H1 (cell line): Measurements from ENCODE around the gene OSBPL5. TPM values are rescaled to one million over a fixed set of nuclear protein-coding genes. Genes with fewer than 3 reads are reported as not detected.

Experiments
- CTCF ChIA-PET: fragments of 300-600 bp; sonication (Branson Sonifier 250); formaldehyde crosslinking; loops from one replicate; lab custom pipeline; 2021; ENCODE audit not compliant: partially characterized antibody; lab: Charles Lee
- POLR2A ChIA-PET: fragments of 300-600 bp; sonication (Branson Sonifier 250); formaldehyde crosslinking; loops from one replicate; lab custom pipeline; 2021; ENCODE audit warnings: inconsistent platforms; ENCODE audit not compliant: partially characterized antibody; lab: Charles Lee
- DNase-seq, 2 experiments: peaks; one replicate each; pipeline versions ENCODE4 v3.0.0 to v3.0.0-alpha.2; 2010 to 2022; ENCODE audit warnings: low spot score in 2 of 2, low read depth in 1 of 2, mixed read lengths in 1 of 2
- FAIRE-seq: peaks from 2 replicates; lab custom pipeline; 2011; peaks lifted over from hg19 to GRCh38; lab: Jason Lieb, UNC
- H2AFZ ChIP-seq: 2 replicates; pipeline ENCODE4 v1.8.1; 2012; ENCODE audit warnings: low read length, inconsistent platforms
- H2AK5ac ChIP-seq: 2 replicates; pipeline ENCODE4 v1.6.1; 2013; ENCODE audit warnings: low read depth, low read length
- H2BK120ac ChIP-seq: replicated peaks from 2 replicates; pipeline ENCODE3; 2013; ENCODE audit warnings: low read depth, low read length, inconsistent platforms
- H2BK12ac ChIP-seq: 2 replicates; pipeline ENCODE4 v1.6.1; 2013; ENCODE audit warnings: low read depth, low read length
- H2BK15ac ChIP-seq: 2 replicates; pipeline ENCODE4 v1.6.1; 2013; ENCODE audit warnings: low read length
- H2BK20ac ChIP-seq: 2 replicates; pipeline ENCODE4 v1.6.1; 2013; ENCODE audit warnings: low read length
- H2BK5ac ChIP-seq: 2 replicates; pipeline ENCODE4 v1.6.1; 2013; ENCODE audit warnings: low read depth, low read length
- H3K14ac ChIP-seq: 2 replicates; pipeline ENCODE4 v1.6.1; 2013; ENCODE audit warnings: inconsistent platforms; ENCODE audit not compliant: insufficient read length
- H3K18ac ChIP-seq: 2 replicates; pipeline ENCODE4 v1.6.1; 2013; ENCODE audit warnings: low read length; ENCODE audit errors: extremely low read depth
- H3K23ac ChIP-seq: 2 replicates; pipeline ENCODE4 v1.6.1; 2013; ENCODE audit warnings: inconsistent platforms; ENCODE audit not compliant: insufficient read length
- H3K23me2 ChIP-seq: 2 replicates; pipeline ENCODE4 v1.6.1; 2013; ENCODE audit warnings: low read depth, low read length
- H3K27ac ChIP-seq: 2 replicates; pipeline ENCODE4 v1.6.1; 2011; ENCODE audit warnings: low read depth, low read length, inconsistent platforms
- H3K27me3 ChIP-seq, 4 experiments: replicated peaks in 1 of 4; 1 replicate in 1 of 4; 2 replicates in 3 of 4; pipeline versions ENCODE4 v1.6.1 to v1.8.1; 2011 to 2013; ENCODE audit warnings: low read length in 3 of 4, mild to moderate bottlenecking in 3 of 4, inconsistent platforms in 2 of 4, mixed read lengths in 2 of 4, moderate library complexity in 1 of 4; ENCODE audit not compliant: control insufficient read depth in 3 of 4, insufficient read depth in 3 of 4; ENCODE audit errors: extremely low read depth in 1 of 4
- H3K36me3 ChIP-seq, 4 experiments: 2 replicates each; pipeline versions ENCODE4 v1.6.1 to v1.8.1; 2011 to 2013; ENCODE audit warnings: mild to moderate bottlenecking in 4 of 4, low read length in 3 of 4, moderate library complexity in 2 of 4, control low read depth in 1 of 4, inconsistent platforms in 1 of 4; ENCODE audit not compliant: insufficient read depth in 4 of 4, control insufficient read depth in 2 of 4
- H3K4ac ChIP-seq: replicated peaks from 2 replicates; pipeline ENCODE3; 2013; ENCODE audit warnings: low read length, low read depth, mixed read lengths, inconsistent platforms; ENCODE audit not compliant: insufficient read length
- H3K4me1 ChIP-seq, 4 experiments: replicated peaks in 1 of 4; 1 replicate in 1 of 4; 2 replicates in 3 of 4; pipeline versions ENCODE4 v1.6.1 to v1.8.1; 2011 to 2013; ENCODE audit warnings: low read length in 3 of 4, inconsistent platforms in 2 of 4, mixed read lengths in 1 of 4; ENCODE audit not compliant: insufficient read depth in 4 of 4, control insufficient read depth in 3 of 4
- H3K4me2 ChIP-seq, 2 experiments: 2 replicates each; pipeline versions ENCODE4 v1.6.1 to v1.8.1; 2011 to 2013; ENCODE audit warnings: low read depth in 2 of 2, low read length in 2 of 2, control low read depth in 1 of 2, inconsistent platforms in 1 of 2, mild to moderate bottlenecking in 1 of 2; ENCODE audit not compliant: insufficient read depth in 1 of 2
- H3K4me3 ChIP-seq, 4 experiments: fragments of 200-600, 300-600 bp in 1 of 4; sonication (generic), shearing (Covaris generic), sonication (Bioruptor Twin) in 1 of 4; 2 replicates each; pipeline versions ENCODE4 v1.5.1 to v1.8.1; 2011 to 2016; ENCODE audit warnings: low read length in 4 of 4, low read depth in 3 of 4, control low read depth in 2 of 4, inconsistent platforms in 2 of 4, mild to moderate bottlenecking in 2 of 4, mixed read lengths in 1 of 4, moderate library complexity in 1 of 4; ENCODE audit not compliant: insufficient read depth in 2 of 4; ENCODE audit errors: extremely low read depth in 1 of 4
- H3K56ac ChIP-seq: replicated peaks from 2 replicates; pipeline ENCODE3; 2013; ENCODE audit warnings: low read depth, mild to moderate bottlenecking, mixed read lengths, low read length, inconsistent platforms; ENCODE audit not compliant: insufficient read length
- H3K79me1 ChIP-seq: 2 replicates; pipeline ENCODE4 v1.6.1; 2013; ENCODE audit warnings: low read depth, low read length, control low read depth
- H3K79me2 ChIP-seq, 2 experiments: 2 replicates each; pipeline versions ENCODE4 v1.6.1 to v1.8.1; 2012 to 2013; ENCODE audit warnings: low read length in 2 of 2, mild to moderate bottlenecking in 2 of 2, inconsistent platforms in 1 of 2; ENCODE audit not compliant: insufficient read depth in 2 of 2, control insufficient read depth in 1 of 2
- H3K9ac ChIP-seq, 4 experiments: replicated peaks in 1 of 4; 1 replicate in 1 of 4; 2 replicates in 3 of 4; pipeline versions ENCODE4 v1.6.1 to v1.8.1; 2011 to 2013; ENCODE audit warnings: low read depth in 3 of 4, low read length in 3 of 4, control low read depth in 2 of 4, mild to moderate bottlenecking in 2 of 4, moderate library complexity in 2 of 4, inconsistent platforms in 1 of 4; ENCODE audit errors: extremely low read depth in 1 of 4
- H3K9me3 ChIP-seq, 2 experiments: 2 replicates each; pipeline versions ENCODE4 v1.6.1 to v1.8.1; 2012 to 2013; ENCODE audit warnings: mild to moderate bottlenecking in 2 of 2, moderate library complexity in 2 of 2, control low read depth in 1 of 2, inconsistent platforms in 1 of 2, low read depth in 1 of 2, low read length in 1 of 2, mixed read lengths in 1 of 2; ENCODE audit not compliant: insufficient read depth in 2 of 2
- H4K20me1 ChIP-seq, 2 experiments: replicated peaks in 1 of 2; 2 replicates each; pipeline versions ENCODE3 to v1.8.1; 2011 to 2013; ENCODE audit warnings: inconsistent platforms in 2 of 2, low read length in 2 of 2, mild to moderate bottlenecking in 1 of 2; ENCODE audit not compliant: insufficient read depth in 2 of 2, control insufficient read depth in 1 of 2
- H4K5ac ChIP-seq: 2 replicates; pipeline ENCODE4 v1.6.1; 2013; ENCODE audit warnings: low read length, low read depth, mixed read lengths, inconsistent platforms; ENCODE audit not compliant: insufficient read length
- H4K8ac ChIP-seq: 2 replicates; pipeline ENCODE4 v1.8.0; 2013; ENCODE audit warnings: mild to moderate bottlenecking, moderate library complexity, low read length, inconsistent platforms; ENCODE audit not compliant: insufficient read depth; ENCODE audit errors: extremely low read depth
- H4K91ac ChIP-seq: replicated peaks from 2 replicates; pipeline ENCODE3; 2013; ENCODE audit warnings: low read length, mixed read lengths, inconsistent platforms; ENCODE audit not compliant: insufficient read length
- CHD2 ChIP-seq: IDR thresholded peaks from 2 replicates; pipeline ENCODE4 v1.6.1; 2012; ENCODE audit warnings: low read length, improper control_type of control experiment
- HDAC2 ChIP-seq, 2 experiments: fragments of 300-600 bp in 1 of 2; sonication (generic) in 1 of 2; IDR thresholded peaks; 2 replicates each; pipeline ENCODE4 v1.6.1; 2011 to 2012; ENCODE audit warnings: low read depth in 2 of 2, low read length in 2 of 2, mild to moderate bottlenecking in 2 of 2, moderate library complexity in 2 of 2, borderline replicate concordance in 1 of 2, inconsistent platforms in 1 of 2
- KDM4A ChIP-seq: IDR thresholded peaks from one replicate; pipeline ENCODE4 v1.7.1; 2012; ENCODE audit warnings: low read depth, mild to moderate bottlenecking, moderate library complexity, low read length, inconsistent platforms; ENCODE audit not compliant: severe bottlenecking
- RFX5 ChIP-seq: IDR thresholded peaks from 2 replicates; pipeline ENCODE4 v1.6.1; 2011; ENCODE audit warnings: low read depth, low read length, improper control_type of control experiment, borderline replicate concordance
- WGBS, 2 experiments: shearing (Covaris generic) in 1 of 2; methylation state at CpG; one replicate each; pipeline versions ENCODE4 v1.1.6 to v1.1.7; 2013 to 2015; ENCODE audit warnings: low lambda C conversion rate in 2 of 2, mixed read lengths in 2 of 2, inconsistent platforms in 1 of 2, low coverage in 1 of 2, missing lambda C conversion rate in 1 of 2; ENCODE audit not compliant: insufficient replicate concordance in 2 of 2, insufficient coverage in 1 of 2, insufficient read length in 1 of 2; ENCODE audit errors: extremely low coverage in 1 of 2, missing lambda C conversion rate in 1 of 2; 5-methylcytosine and 5-hydroxymethylcytosine counted together
- polyA plus RNA-seq, 7 experiments: library from polyadenylated mRNA; depleted of rRNA in 3 of 7; stranded (reverse) in 5 of 7; unstranded in 2 of 7; fragments of >200 nt in 5 of 7; fragments of 200-250 nt in 2 of 7; gene quantifications; 1 replicate in 5 of 7; 2 replicates in 1 of 7; 4 replicates in 1 of 7; pipeline versions ENCODE4 v1.2.1 to v1.2.3, GENCODE V29; 2011 to 2013; ENCODE audit warnings: missing spikeins in 2 of 7, mixed read lengths in 2 of 7
- total RNA-seq: library from RNA; stranded (reverse); fragmentation: NEBNext Ultra II Directional; extraction: Animal tissue kit (Norgen Biotek cat#: 25700); gene quantifications from 2 replicates; pipeline ENCODE4 v1.2.1, GENCODE V29; 2021

Gene OSBPL5
- total and polyA plus RNA-seq, 2 of the 8 experiments (the other 6 are each of a cell fraction or from before 2014, with no cell fraction given) = 3.4 to 9.9 TPM

DNA sequence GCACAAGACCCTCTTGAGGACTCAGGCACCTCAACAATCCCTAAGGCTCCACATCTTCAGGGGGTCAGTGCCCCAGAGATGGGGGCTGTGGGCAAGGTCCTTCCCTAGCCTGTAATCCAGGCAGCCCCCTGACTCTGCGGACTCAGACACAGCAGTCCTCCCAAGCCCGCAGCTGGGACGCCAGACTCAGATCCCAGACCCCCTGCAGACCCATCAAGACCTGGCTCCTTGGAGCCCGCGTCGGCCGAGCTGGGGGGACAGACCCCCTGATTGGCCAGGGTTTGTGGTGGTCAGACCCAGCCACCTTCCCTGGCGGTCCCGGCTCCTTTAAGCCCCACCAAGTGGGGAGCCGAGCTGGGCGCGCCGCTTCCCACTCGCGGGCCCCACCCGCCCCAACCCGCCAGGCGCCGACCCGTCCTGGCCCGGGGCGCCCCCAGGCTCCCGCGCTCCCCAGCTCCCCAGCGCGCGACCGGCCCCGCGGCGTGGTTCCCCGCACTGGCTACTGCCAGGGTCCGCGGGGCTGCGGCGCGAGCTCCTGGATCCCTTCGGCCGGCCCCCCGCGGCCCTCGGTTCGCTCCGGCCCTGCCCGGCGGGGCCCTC lies 458 bp downstream of the OSBPL5 start:
- Histone ChIP-seq H4K8ac (peak overlapping the region; percentile 28; the same call in 1 of the 2 replicates), H4K20me1 (peaks cover 0 to 7% of the 10 kb centered on the region in 2 experiments), H3K18ac (peak overlapping the region; percentile 48), H2BK15ac (peak overlapping the region; percentile 95; the same call in 1 of the 2 replicates), H3K79me2 (no peaks in the 10 kb centered on the region; a peak in 1 of 4 replicates), H3K56ac (no peak overlapping the region), H3K27ac (no peak overlapping the region), H4K5ac (no peak overlapping the region), H2BK5ac (no peak overlapping the region), H3K4me1 (peaks cover 8 to 34% (median 26%) of the 10 kb centered on the region in 4 experiments), H2AFZ (no peak overlapping the region), H3K79me1 (no peaks in the 10 kb centered on the region; the same call in none of the 2 replicates), H3K23ac (no peak overlapping the region), H3K9me3 (no peaks in the 10 kb centered on the region), H2BK12ac (0 out of 2 replicates have a peak overlapping the region, but pooled peaks have one; percentile 97), H3K4ac (no peak overlapping the region), H3K9ac (no peak overlapping the region; a peak in 2 of 7 replicates), H3K4me3 (peak overlapping the region; percentile 49 to 68 (median 54)), H2BK20ac (no peak overlapping the region), H2AK5ac (no peak overlapping the region), H3K27me3 (peaks cover 0 to 44% (median 21%) of the 10 kb centered on the region in 4 experiments; a peak in 6 of 7 replicates), H3K4me2 (peak overlapping the region; percentile 89 to 99), H3K36me3 (no peaks in the 10 kb centered on the region), H3K23me2 (peaks cover 20% of the 10 kb centered on the region), H3K14ac (no peak overlapping the region), H2BK120ac (no peak overlapping the region), H4K91ac (no peak overlapping the region)
- DNase-seq = no peak
- TF ChIP-seq KDM4A (peak; percentile 72), RFX5 (no peak), CHD2 (no peak), HDAC2 (IDR thresholded peaks at IDR 0.05; ENCODE audit: borderline replicate concordance in 1 of 2, low read depth in 2 of 2, low read length in 2 of 2) (no peak)
- WGBS, 2 experiments = 0% methylated on average over 3 of the region's 46 CpGs; no CpG with 5 or more reads in 1 of the 2 experiments
- FAIRE-seq = no peak
- ChIA-PET POLR2A (interaction anchor here (1.2 to 1.3 kb wide), 2 partner anchors 29 to 31 kb away, joined by 3 read pairs; no protein-coding TSS in a partner anchor), CTCF (interaction anchor here (1.1 to 1.2 kb wide), 3 partner anchors 12 to 73 kb away, joined by 3 to 4 read pairs (median 3); no protein-coding TSS in a partner anchor)
